HuH-7 (cell line): ENCODE results near the gene HSPA12B.

Source experiments
- DNase-seq: peaks from one replicate; pipeline ENCODE4 v3.0.0; 2011; ENCODE audit warnings: low spot score

The HSPA12B gene, protein sequence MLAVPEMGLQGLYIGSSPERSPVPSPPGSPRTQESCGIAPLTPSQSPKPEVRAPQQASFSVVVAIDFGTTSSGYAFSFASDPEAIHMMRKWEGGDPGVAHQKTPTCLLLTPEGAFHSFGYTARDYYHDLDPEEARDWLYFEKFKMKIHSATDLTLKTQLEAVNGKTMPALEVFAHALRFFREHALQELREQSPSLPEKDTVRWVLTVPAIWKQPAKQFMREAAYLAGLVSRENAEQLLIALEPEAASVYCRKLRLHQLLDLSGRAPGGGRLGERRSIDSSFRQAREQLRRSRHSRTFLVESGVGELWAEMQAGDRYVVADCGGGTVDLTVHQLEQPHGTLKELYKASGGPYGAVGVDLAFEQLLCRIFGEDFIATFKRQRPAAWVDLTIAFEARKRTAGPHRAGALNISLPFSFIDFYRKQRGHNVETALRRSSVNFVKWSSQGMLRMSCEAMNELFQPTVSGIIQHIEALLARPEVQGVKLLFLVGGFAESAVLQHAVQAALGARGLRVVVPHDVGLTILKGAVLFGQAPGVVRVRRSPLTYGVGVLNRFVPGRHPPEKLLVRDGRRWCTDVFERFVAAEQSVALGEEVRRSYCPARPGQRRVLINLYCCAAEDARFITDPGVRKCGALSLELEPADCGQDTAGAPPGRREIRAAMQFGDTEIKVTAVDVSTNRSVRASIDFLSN

GRCh38 chr20:3732327-3733118, at the start of gene HSPA12B:
Gene HSPA12B (plus strand): TSS chr20:3732685. CDS start chr20:3738675, 5,990 bp downstream.
- DNase-seq = no peak

DNA sequence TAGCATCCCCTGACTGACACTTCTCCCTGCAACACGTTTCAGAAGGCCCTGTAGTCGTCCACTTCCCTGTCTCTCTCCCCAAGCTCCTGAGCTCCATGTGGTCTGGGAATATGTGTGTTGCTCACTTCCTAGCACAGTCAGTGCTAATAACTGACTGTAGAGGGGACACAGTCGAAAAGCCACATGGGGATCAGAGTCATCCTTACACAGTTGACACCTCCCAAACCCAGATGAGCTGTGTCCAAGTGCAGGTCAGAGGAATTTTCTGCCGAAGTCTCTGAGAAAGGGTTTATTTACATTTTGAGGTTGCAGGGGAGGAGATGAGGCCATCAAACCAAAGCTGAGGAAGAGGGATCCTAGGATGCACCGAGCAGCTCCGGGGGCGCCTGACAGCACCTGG, 47.1 kb upstream of the HSPA12B start:
- DNase-seq = no peak

DNA sequence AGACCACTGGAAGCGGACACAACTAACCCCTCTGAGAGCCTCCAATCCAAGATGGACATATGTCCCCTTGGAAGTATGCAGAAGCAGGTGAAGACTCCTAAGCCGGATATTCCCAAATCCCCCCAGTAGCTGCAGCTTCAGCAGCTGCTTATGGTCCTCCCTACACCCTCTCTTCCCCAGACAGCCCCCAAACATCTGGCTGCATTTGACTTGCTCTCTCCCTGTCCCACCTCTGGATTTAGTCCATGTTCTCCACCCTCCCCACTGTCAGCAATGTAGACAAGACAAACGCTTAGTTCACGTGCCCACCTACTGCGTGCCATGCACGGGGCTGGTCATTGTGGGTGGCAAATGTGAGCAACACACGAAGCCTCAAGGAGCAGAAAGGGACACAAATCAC, 46.1 kb upstream of the HSPA12B start:
- DNase-seq = no peak

- no peak for DNase-seq
These were observed 45.6 kb upstream of the HSPA12B start for GRCh38 chr20:3686867-3687321.

DNA sequence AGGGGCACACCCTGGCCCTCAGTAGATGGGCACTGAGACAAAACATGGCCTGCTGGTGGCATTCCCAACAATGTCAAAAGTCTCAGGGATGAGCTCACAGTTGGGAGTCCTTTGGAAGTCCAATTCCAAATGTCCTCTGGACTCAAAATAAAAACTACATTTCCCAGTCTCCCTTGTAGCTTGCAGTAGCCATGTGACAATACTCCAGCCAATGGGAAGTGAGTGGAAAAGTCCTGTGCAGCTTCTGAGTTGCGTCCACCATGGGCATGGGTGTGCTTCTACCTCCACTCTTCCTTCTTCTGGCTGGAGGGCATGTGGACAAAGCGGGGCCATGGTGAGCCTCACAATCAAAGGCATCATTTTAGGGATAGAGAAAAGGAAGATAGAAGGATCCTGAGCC, 44.8 kb upstream of the HSPA12B start:
- peak; percentile 86 for DNase-seq

- DNase-seq = no peak
These were observed 42.5 kb upstream of the HSPA12B start for GRCh38 chr20:3689978-3690377.

GRCh38 chr20:3690413-3690812, 42.1 kb upstream of the HSPA12B start:
- no peak for DNase-seq

DNA sequence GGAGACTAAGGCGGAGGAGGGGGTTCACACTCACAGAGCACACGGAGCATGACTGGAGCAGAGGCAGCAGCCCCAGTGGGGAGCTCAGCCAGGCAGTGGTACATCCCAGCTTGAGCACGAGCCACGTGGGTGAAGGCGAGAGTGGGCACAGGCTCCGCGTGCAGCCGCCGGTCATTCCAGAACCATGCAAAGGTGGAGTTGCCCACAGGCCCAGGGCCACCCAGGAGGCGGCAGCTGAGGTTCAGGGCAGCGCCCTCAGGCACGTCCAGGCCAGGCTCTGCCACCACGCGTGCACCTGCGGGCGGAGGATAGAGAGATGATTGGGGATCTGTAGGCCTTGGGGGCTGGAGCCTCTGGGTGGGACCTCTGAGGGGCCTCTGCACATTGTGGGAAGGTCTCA, 41.2 kb upstream of the HSPA12B start:
- no peak for DNase-seq

- DNase-seq = no peak
These were observed 40.6 kb upstream of the HSPA12B start for GRCh38 chr20:3691897-3692296.

DNA sequence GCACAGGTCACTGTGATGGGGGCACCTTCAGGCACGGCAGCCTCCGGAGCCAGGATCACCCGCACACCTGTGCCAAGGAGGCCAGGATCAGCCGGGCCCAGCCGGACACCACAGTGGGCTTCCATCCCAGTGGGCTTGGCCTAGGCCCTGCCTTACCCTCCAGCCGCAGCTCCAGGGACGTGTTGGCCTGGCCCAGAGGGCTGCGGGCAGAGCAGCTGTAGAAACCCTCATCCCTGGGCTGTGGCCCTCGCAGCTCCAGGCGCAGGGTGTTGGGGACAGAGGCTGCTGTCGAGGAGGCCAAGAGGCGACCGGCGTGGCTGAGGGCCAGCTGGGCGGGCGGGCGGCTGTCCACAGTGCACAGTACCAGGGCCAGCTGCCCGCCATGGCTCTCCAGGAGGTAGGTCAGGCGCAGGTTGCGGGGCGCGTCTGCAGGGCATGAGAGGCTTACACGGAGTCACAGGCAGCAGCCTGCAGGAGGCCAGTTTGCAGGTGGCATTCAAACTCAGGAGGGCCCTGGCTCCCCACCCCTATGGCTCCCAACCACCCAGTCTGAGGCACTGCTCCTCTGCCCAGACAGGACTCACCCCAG, 39.7 kb upstream of the HSPA12B start:
- DNase-seq = no peak

- no peak for DNase-seq
These were observed 39.1 kb upstream of the HSPA12B start for GRCh38 chr20:3693376-3693775.

DNA sequence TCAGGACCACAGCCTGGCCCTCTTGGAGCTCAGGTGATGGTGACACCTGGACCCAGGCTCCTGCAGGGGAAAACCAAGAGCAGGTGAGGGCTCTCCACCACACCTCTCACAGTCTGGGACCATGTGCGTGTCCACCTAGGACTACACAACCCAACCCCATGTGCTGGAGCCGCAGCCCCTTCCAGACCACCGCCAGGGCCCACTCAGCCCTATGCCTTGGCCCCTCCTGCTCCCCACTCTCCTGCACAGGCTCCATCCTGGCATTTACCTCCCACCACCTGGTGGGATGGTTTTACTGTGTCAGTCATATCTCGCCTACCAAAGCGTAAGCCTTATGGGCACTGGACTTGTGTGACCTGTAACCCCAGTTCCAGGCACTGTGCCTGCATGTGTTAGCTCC, 37.6 kb upstream of the HSPA12B start:
- no peak for DNase-seq

- no peak for DNase-seq
These were observed 36.3 kb upstream of the HSPA12B start for GRCh38 chr20:3696200-3696599.

GRCh38 chr20:3696745-3697587, 35.5 kb upstream of the HSPA12B start:
- DNase-seq = no peak

GRCh38 chr20:3697588-3698305, 34.7 kb upstream of the HSPA12B start:
- no peak for DNase-seq

- no peak for DNase-seq
These were observed 33.9 kb upstream of the HSPA12B start for GRCh38 chr20:3698591-3699001.

DNA sequence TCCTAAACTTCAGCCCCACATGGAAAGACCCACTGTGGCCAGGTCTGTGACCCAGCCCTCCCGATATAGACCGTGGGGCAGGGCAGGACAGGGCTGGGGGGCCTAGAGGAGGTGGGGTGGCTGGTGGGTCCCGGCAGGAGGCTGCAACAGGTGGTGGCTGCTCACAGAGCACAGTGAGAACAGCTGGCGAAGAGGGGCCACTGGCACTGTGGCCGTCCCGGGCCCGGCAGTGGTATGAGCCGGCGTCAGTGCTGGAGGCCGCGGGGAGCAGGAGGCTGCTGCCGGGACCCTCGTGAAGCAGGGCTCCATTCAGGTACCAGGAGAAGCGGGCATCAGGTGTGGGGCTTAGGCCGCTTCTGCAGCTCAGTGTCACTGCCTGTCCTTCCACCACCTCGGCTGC, 33.4 kb upstream of the HSPA12B start:
- no peak for DNase-seq

GRCh38 chr20:3701061-3701998, 31.2 kb upstream of the HSPA12B start:
- DNase-seq = no peak

DNA sequence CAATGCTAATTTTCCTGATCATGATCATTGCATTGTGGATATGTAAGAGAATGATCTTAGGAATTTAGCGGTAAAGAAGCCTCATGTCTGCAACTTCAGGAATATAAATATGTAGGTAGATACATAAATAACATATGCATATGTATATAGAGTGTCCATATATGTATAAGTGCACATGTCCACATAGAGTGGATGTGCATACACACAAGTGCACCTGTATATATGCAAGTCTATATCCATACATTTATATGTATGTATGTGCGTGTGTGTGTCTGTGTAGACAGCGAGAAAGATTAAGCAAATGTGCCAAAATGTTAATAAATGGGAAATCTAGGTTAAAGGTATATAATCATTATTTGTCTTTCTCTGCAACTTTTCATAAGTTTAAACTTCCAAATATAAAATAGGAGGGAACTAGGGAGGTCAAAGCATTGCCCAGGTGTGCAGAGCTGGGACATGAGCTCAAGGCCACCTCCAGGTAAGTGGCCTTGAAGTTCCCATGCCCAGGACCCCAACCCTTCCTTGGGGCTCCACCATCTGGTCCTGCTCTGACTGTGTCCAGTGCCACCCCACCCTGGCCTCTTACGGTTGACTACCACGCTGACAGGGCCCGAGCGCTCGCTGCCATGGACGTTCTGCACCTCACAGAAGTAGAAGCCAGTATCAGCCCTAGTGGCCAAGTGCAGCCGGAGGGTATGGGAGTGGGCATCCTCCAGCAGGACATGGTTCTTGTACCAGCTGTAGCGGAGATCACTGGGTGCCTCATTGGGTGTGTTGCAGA, 29.7 kb upstream of the HSPA12B start:
- DNase-seq = no peak
